Measurements from ENCODE around the gene ALOXE3. TPM values are rescaled to one million over a fixed set of nuclear protein-coding genes. Genes with fewer than 3 reads are reported as not detected.

ALOXE3 gene
- polyA plus RNA-seq, 3 donors = not detected

- Mint-ChIP-seq H3K27me3 (ENCODE audit: low read depth in 3 of 3) (peaks cover 6 to 26% (median 22%) of the 10 kb centered on the region in 3 donors), H3K4me1 (peaks cover 12% of the 10 kb centered on the region), H3K4me3 (no peak overlapping the region), H3K9me3 (peaks cover 0 to 2% (median 0%) of the 10 kb centered on the region in 7 donors), H3K36me3 (no peaks in the 10 kb centered on the region), H3K27ac (no peak overlapping the region)
- no peaks in the 10 kb centered on the region for H3K36me3 ChIP-seq (replicated peaks in 1 of 2; ENCODE audit: control insufficient read depth in 1 of 2, insufficient read depth in 2 of 2, low read length in 2 of 2)
- no peaks in the 10 kb centered on the region for H3K79me2 ChIP-seq (ENCODE audit: insufficient read depth, low read length)
- no peak overlapping the region for H3K4me3 ChIP-seq (replicated peaks in 1 of 3; ENCODE audit: low read depth in 2 of 3, low read length in 3 of 3)
- no peak overlapping the region for H3K4me2 ChIP-seq (replicated peaks; ENCODE audit: extremely low read depth, low read length, poor library complexity, severe bottlenecking)
- DNase-seq = no peak
- peaks cover 0 to 5% of the 10 kb centered on the region in 2 donors for H3K27me3 ChIP-seq (ENCODE audit: control insufficient read depth in 2 of 2, insufficient read depth in 2 of 2, low read length in 2 of 2)
- peaks cover 0 to 7% of the 10 kb centered on the region in 2 donors for H3K4me1 ChIP-seq (ENCODE audit: control insufficient read depth in 1 of 2, insufficient read depth in 2 of 2, low read length in 2 of 2)
- H3K9me3 ChIP-seq (replicated peaks in 1 of 2; ENCODE audit: control insufficient read depth in 1 of 2, insufficient read depth in 1 of 2, low read length in 2 of 2) = no peaks in the 10 kb centered on the region
- no peak overlapping the region for H3K9ac ChIP-seq (ENCODE audit: insufficient read depth, low read length, poor library complexity, severe bottlenecking)
- TF ChIP-seq CTCF (IDR thresholded peaks at IDR 0.05) = no peak
- 88% methylated on average over 7 of the region's 8 CpGs for whole genome bisulfite sequencing (ENCODE audit: insufficient coverage)
- no peaks in the 10 kb centered on the region for H4K20me1 ChIP-seq (ENCODE audit: insufficient read depth, low read length)
- H2AFZ ChIP-seq (ENCODE audit: insufficient read depth, low read depth, low read length, poor library complexity, severe bottlenecking) = no peak overlapping the region
- intact Hi-C loops (cut with micrococcal nuclease) = loop anchor here in 1 of 2 donors (10.0 kb wide), 1 partner anchor 648 kb away; the partner anchor contains the start of gene CCDC42
- H3K27ac ChIP-seq (ENCODE audit: low read depth in 1 of 2, low read length in 2 of 2) = no peak overlapping the region
Observed at GRCh38 chr17:8096541-8096940, 21.8 kb downstream of the ALOXE3 start.

DNA sequence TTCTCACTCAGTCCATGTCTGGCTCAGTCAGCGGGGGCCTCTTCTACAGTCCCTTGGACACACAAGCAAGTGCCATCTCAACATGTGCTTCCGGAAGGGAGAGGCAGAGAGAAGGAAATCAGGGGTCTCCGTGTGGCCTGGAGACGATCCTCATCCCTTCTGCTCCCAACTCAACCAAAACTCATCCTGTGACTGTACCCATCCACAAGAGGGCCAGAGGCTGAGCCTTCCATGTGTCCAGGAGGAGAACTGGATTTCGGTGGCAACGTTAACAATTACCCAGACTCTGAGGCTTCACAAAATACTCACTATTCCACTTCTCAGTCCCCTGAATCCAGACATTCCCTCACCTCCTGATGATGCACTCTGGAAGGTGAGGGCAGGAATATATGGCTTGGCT lies 23.0 kb downstream of the ALOXE3 start:
- 100% methylated on average over 1 of the region's 6 CpGs for WGBS (ENCODE audit: insufficient coverage)
- H3K9me3 ChIP-seq (replicated peaks in 1 of 2; ENCODE audit: control insufficient read depth in 1 of 2, insufficient read depth in 1 of 2, low read length in 2 of 2) = no peaks in the 10 kb centered on the region
- H3K4me3 ChIP-seq (replicated peaks in 1 of 3; ENCODE audit: low read depth in 2 of 3, low read length in 3 of 3) = no peak overlapping the region
- H4K20me1 ChIP-seq (ENCODE audit: insufficient read depth, low read length) = no peaks in the 10 kb centered on the region
- H3K36me3 Mint-ChIP-seq = no peaks in the 10 kb centered on the region
- H3K36me3 ChIP-seq (replicated peaks in 1 of 2; ENCODE audit: control insufficient read depth in 1 of 2, insufficient read depth in 2 of 2, low read length in 2 of 2) = no peaks in the 10 kb centered on the region
- peaks cover 0 to 4% (median 0%) of the 10 kb centered on the region in 7 donors for H3K9me3 Mint-ChIP-seq
- H3K4me1 Mint-ChIP-seq = peaks cover 15% of the 10 kb centered on the region
- TF ChIP-seq CTCF (IDR thresholded peaks at IDR 0.05) = no peak
- no peak overlapping the region for H3K4me3 Mint-ChIP-seq
- H3K27me3 Mint-ChIP-seq (ENCODE audit: low read depth in 3 of 3) = peaks cover 9 to 34% (median 25%) of the 10 kb centered on the region in 3 donors
- H3K27ac Mint-ChIP-seq = no peak overlapping the region
- H3K27ac ChIP-seq (ENCODE audit: low read depth in 1 of 2, low read length in 2 of 2) = no peak overlapping the region
- H3K27me3 ChIP-seq (ENCODE audit: control insufficient read depth in 2 of 2, insufficient read depth in 2 of 2, low read length in 2 of 2) = peaks cover 0 to 5% of the 10 kb centered on the region in 2 donors
- no peak for DNase-seq
- intact Hi-C loops (cut with micrococcal nuclease) = loop anchor here in 1 of 2 donors (2.0 to 10.0 kb wide), 2 partner anchors 21 to 649 kb away; partner anchors contain the start of gene CCDC42
- H3K4me1 ChIP-seq (ENCODE audit: control insufficient read depth in 1 of 2, insufficient read depth in 2 of 2, low read length in 2 of 2) = peaks cover 0 to 7% of the 10 kb centered on the region in 2 donors
- no peak overlapping the region for H3K9ac ChIP-seq (ENCODE audit: insufficient read depth, low read length, poor library complexity, severe bottlenecking)
- no peak overlapping the region for H3K4me2 ChIP-seq (replicated peaks; ENCODE audit: extremely low read depth, low read length, poor library complexity, severe bottlenecking)
- no peak overlapping the region for H2AFZ ChIP-seq (ENCODE audit: insufficient read depth, low read depth, low read length, poor library complexity, severe bottlenecking)
- H3K79me2 ChIP-seq (ENCODE audit: insufficient read depth, low read length) = no peaks in the 10 kb centered on the region
